Liver (tissue), 9 donors: Measurements from ENCODE around the gene CRYBG1. TPM values are rescaled to one million over a fixed set of nuclear protein-coding genes. Genes with fewer than 3 reads are reported as not detected.

Experiments
- DNase-seq: peaks from one replicate; pipeline ENCODE4 v3.0.0-alpha.2; 2017; ENCODE audit warnings: low spot score
- H3K27ac ChIP-seq, 2 donors: one replicate each; pipeline ENCODE4 v1.7.0; 2013; ENCODE audit warnings: inconsistent platforms in 2 of 2, low read length in 2 of 2, control low read depth in 1 of 2, low read depth in 1 of 2, mild to moderate bottlenecking in 1 of 2
- H3K27me3 ChIP-seq, 4 donors: one replicate each; pipeline versions ENCODE4 v1.6.1 to v1.7.0; 2013; ENCODE audit warnings: low read length in 3 of 4, inconsistent platforms in 1 of 4, mild to moderate bottlenecking in 1 of 4, moderate library complexity in 1 of 4; ENCODE audit not compliant: control insufficient read depth in 4 of 4, insufficient read depth in 4 of 4
- H3K36me3 ChIP-seq, 4 donors: one replicate each; pipeline versions ENCODE4 v1.6.1 to v1.7.0; 2013; ENCODE audit warnings: low read length in 3 of 4, mild to moderate bottlenecking in 3 of 4, low read depth in 1 of 4, moderate library complexity in 1 of 4; ENCODE audit not compliant: control insufficient read depth in 4 of 4, insufficient read depth in 3 of 4
- H3K4me1 ChIP-seq, 4 donors: one replicate each; pipeline versions ENCODE4 v1.6.1 to v1.7.0; 2013; ENCODE audit warnings: low read length in 3 of 4, mild to moderate bottlenecking in 3 of 4, moderate library complexity in 1 of 4; ENCODE audit not compliant: control insufficient read depth in 4 of 4, insufficient read depth in 4 of 4
- H3K4me3 ChIP-seq, 3 donors: one replicate each; pipeline versions ENCODE4 v1.6.1 to v1.7.0; 2013; ENCODE audit warnings: low read length in 3 of 3, control low read depth in 1 of 3, low read depth in 1 of 3, mild to moderate bottlenecking in 1 of 3
- H3K9ac ChIP-seq, 2 donors: one replicate each; pipeline ENCODE4 v1.7.0; 2013; ENCODE audit warnings: low read length in 2 of 2, mild to moderate bottlenecking in 2 of 2, moderate library complexity in 2 of 2, control low read depth in 1 of 2, low read depth in 1 of 2
- H3K9me3 ChIP-seq, 4 donors: one replicate each; pipeline versions ENCODE4 v1.6.1 to v1.7.0; 2013; ENCODE audit warnings: low read length in 3 of 4; ENCODE audit not compliant: control insufficient read depth in 4 of 4
- CTCF ChIP-seq: fragments of 150-350 bp; IDR thresholded peaks from 2 replicates; pipeline ENCODE4 v1.5.1; 2017; ENCODE audit warnings: improper control_type of control experiment, low read depth, low read length; ENCODE audit not compliant: missing input control
- EGR1 ChIP-seq, 2 donors: IDR thresholded peaks; 2 replicates each; pipeline ENCODE4 v1.6.1; 2016 to 2018; ENCODE audit warnings: antibody characterized with exemption in 2 of 2, low read depth in 2 of 2
- FOXA1 ChIP-seq: IDR thresholded peaks from 2 replicates; pipeline ENCODE4 v1.6.1; 2016; ENCODE audit warnings: antibody characterized with exemption
- GABPA ChIP-seq, 2 donors: IDR thresholded peaks in 1 of 2; conservative IDR thresholded peaks in 1 of 2; 2 replicates each; pipeline ENCODE4 v1.6.1; 2016; ENCODE audit warnings: antibody characterized with exemption in 2 of 2, mild to moderate bottlenecking in 1 of 2, moderate library complexity in 1 of 2
- HNF4A ChIP-seq, 2 donors: conservative IDR thresholded peaks; 2 replicates each; pipeline ENCODE4 v1.6.1; 2016; ENCODE audit warnings: antibody characterized with exemption in 2 of 2, mild to moderate bottlenecking in 2 of 2
- HNF4G ChIP-seq: IDR thresholded peaks from 2 replicates; pipeline ENCODE4 v1.6.1; 2016; ENCODE audit warnings: antibody characterized with exemption
- JUND ChIP-seq, 2 donors: IDR thresholded peaks; 2 replicates each; pipeline ENCODE4 v1.6.1; 2016; ENCODE audit warnings: antibody characterized with exemption in 2 of 2
- NR2F2 ChIP-seq: IDR thresholded peaks from 2 replicates; pipeline ENCODE4 v1.6.1; 2016; ENCODE audit warnings: antibody characterized with exemption
- RAD21 ChIP-seq, 2 donors: IDR thresholded peaks; 2 replicates each; pipeline ENCODE4 v1.6.1; 2016; ENCODE audit warnings: antibody characterized with exemption in 2 of 2, mild to moderate bottlenecking in 2 of 2
- RXRA ChIP-seq, 2 donors: IDR thresholded peaks; 2 replicates each; pipeline ENCODE4 v1.6.1; 2017 to 2018; ENCODE audit warnings: antibody characterized with exemption in 2 of 2, mild to moderate bottlenecking in 1 of 2
- SP1 ChIP-seq: IDR thresholded peaks from 2 replicates; pipeline ENCODE4 v1.6.1; 2018; ENCODE audit warnings: antibody characterized with exemption, mild to moderate bottlenecking
- TAF1 ChIP-seq: conservative IDR thresholded peaks from 2 replicates; pipeline ENCODE4 v1.6.1; 2016; ENCODE audit warnings: antibody characterized with exemption, mild to moderate bottlenecking
- YY1 ChIP-seq: IDR thresholded peaks from 2 replicates; pipeline ENCODE4 v1.6.1; 2016; ENCODE audit warnings: antibody characterized with exemption, mild to moderate bottlenecking
- ZBTB33 ChIP-seq: IDR thresholded peaks from 2 replicates; pipeline ENCODE4 v1.6.1; 2016; ENCODE audit warnings: antibody characterized with exemption
- WGBS: extraction: QIAGEN DNeasy Blood & Tissue Kit; methylation state at CpG from one replicate; pipeline ENCODE4 v1.1.7; 2013; 5-methylcytosine and 5-hydroxymethylcytosine counted together
- polyA plus RNA-seq, 2 donors: library from polyadenylated mRNA; stranded (reverse) in 1 of 2; unstranded in 1 of 2; fragments of 200-250 nt in 1 of 2; fragments of >200 nt in 1 of 2; fragmentation: Nextera tagmentation in 1 of 2; extraction: Ambion mirVana in 1 of 2; gene quantifications; one replicate each; pipeline versions ENCODE4 v1.2.1 to v1.2.3, GENCODE V29; 2013 to 2015
- total RNA-seq, 2 donors: library from RNA; depleted of rRNA; stranded (reverse); fragments of >200 nt; gene quantifications; one replicate each; pipeline ENCODE4 v1.2.3, GENCODE V29; 2014
- TF ChIP-seq, protein P1 (sequence below): IDR thresholded peaks from 2 replicates; pipeline ENCODE4 v1.6.1; 2016; ENCODE audit warnings: antibody characterized with exemption, mild to moderate bottlenecking
- TF ChIP-seq, protein P2 (sequence below): IDR thresholded peaks from 2 replicates; pipeline ENCODE4 v1.6.1; 2016; ENCODE audit warnings: antibody characterized with exemption
- donor health status: healthy.
- donor health status: healthy.
- donor health status: healthy.
- donor health status: healthy.
- donor health status: healthy.

The CRYBG1 gene
- total and polyA plus RNA-seq, 4 donors = 2.3 to 8.7 (median 4.0) TPM

DNA sequence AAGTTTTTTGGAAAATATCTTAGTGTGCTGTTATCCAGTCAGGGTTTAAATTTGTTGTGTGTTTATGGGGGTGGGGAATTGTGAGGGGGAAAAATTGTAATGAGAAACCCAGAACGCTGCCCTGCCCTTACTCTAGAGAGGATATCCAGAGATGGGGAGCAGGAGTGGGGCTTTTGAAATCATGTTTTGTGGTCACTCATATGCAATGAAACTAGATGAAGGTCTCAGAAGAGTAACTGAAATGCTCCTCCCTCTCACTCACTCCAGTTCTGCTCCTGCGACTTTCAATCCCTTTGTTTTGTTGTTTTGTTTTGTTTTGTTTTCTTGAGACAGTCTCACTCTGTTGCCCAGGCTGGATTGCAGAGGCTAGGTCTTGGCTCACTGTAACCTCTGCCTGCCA is 100.0 kb downstream of the CRYBG1 start (continued):
- TF ChIP-seq, protein P1, sequence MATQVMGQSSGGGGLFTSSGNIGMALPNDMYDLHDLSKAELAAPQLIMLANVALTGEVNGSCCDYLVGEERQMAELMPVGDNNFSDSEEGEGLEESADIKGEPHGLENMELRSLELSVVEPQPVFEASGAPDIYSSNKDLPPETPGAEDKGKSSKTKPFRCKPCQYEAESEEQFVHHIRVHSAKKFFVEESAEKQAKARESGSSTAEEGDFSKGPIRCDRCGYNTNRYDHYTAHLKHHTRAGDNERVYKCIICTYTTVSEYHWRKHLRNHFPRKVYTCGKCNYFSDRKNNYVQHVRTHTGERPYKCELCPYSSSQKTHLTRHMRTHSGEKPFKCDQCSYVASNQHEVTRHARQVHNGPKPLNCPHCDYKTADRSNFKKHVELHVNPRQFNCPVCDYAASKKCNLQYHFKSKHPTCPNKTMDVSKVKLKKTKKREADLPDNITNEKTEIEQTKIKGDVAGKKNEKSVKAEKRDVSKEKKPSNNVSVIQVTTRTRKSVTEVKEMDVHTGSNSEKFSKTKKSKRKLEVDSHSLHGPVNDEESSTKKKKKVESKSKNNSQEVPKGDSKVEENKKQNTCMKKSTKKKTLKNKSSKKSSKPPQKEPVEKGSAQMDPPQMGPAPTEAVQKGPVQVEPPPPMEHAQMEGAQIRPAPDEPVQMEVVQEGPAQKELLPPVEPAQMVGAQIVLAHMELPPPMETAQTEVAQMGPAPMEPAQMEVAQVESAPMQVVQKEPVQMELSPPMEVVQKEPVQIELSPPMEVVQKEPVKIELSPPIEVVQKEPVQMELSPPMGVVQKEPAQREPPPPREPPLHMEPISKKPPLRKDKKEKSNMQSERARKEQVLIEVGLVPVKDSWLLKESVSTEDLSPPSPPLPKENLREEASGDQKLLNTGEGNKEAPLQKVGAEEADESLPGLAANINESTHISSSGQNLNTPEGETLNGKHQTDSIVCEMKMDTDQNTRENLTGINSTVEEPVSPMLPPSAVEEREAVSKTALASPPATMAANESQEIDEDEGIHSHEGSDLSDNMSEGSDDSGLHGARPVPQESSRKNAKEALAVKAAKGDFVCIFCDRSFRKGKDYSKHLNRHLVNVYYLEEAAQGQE = no peak
- TF ChIP-seq RAD21 (IDR thresholded peaks at IDR 0.05) (no peak), SP1 (no peak), EGR1 (IDR thresholded peaks at IDR 0.05; ENCODE audit: low read depth in 2 of 2) (no peak), HNF4G (no peak)

DNA sequence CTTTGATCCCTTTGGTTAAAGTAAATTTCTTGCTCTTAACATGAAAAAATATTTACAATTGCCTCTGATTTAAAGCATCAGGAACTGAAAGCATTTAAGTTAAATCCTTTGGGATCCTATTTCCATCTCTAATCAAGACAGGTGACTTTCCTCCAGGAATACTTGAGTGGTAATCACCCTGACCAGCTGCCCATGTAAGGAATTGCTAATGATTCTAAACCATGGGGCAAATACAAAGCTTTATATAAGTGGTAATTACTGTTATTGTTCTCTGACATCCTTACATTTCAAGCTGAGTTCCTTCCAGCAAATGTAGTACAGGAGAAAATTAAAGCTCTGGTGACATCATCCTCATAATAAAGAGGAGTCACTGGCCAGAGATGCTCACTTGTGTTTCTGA is 100.6 kb downstream of the CRYBG1 start:
- H3K4me1 ChIP-seq = no peaks in the 10 kb centered on the region
- no peak overlapping the region for H3K27ac ChIP-seq
- no peaks in the 10 kb centered on the region for H3K36me3 ChIP-seq
- H3K9me3 ChIP-seq = no peaks in the 10 kb centered on the region
- no peaks in the 10 kb centered on the region for H3K27me3 ChIP-seq
- no peak overlapping the region for H3K9ac ChIP-seq
- no peak overlapping the region for H3K4me3 ChIP-seq
- TF ChIP-seq ZBTB33 = no peak
- no peak for TF ChIP-seq GABPA (IDR thresholded peaks at IDR 0.05 in 1 of 2, conservative IDR thresholded peaks at IDR 0.05 in 1 of 2)
- no peak for TF ChIP-seq HNF4G
- DNase-seq = no peak

DNA sequence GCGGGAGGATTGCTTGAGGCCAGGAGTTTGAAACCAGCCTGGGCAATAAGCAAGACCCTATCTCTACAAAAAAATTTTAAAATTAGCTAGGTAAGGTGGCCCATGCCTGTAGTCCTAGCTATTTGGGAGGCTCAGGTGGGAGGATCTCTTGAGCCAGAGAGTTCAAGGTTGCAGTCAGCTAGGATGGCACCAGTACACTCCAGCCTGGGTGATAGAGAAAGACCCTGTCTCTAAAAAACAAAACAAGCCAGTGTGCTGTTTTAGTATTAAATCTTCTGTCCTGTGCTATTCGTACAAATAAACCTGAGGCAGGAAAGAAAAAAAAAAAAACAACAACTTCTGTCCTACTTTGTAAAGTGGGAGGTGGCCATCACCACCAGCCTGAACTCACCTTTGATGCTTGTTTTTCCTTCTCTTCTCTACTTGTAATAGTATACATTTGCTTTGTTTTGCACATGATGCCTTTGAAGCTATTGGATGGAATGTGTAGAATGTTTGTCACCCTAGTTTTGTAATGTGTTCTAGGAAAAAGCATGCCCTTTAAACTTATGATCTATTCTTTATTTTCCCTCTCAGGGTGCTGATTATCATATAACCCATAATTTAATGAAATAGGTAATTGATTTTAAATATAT is 102.5 kb downstream of the CRYBG1 start:
- H3K27ac ChIP-seq = no peak overlapping the region
- H3K4me3 ChIP-seq = no peak overlapping the region
- WGBS = 90% methylated on average over 2 of the region's 2 CpGs
- H3K9ac ChIP-seq = no peak overlapping the region
- no peaks in the 10 kb centered on the region for H3K27me3 ChIP-seq
- no peak for TF ChIP-seq YY1
- no peak for TF ChIP-seq HNF4A (conservative IDR thresholded peaks at IDR 0.05)
- TF ChIP-seq CTCF = no peak
- TF ChIP-seq NR2F2 = no peak
- TF ChIP-seq, protein P1 = no peak
- TF ChIP-seq JUND (IDR thresholded peaks at IDR 0.05) = no peak
- no peak for TF ChIP-seq RXRA (IDR thresholded peaks at IDR 0.05)
- TF ChIP-seq TAF1 = no peak
- no peak for TF ChIP-seq FOXA1
- TF ChIP-seq GABPA (IDR thresholded peaks at IDR 0.05 in 1 of 2, conservative IDR thresholded peaks at IDR 0.05 in 1 of 2) = no peak
- TF ChIP-seq ZBTB33 = no peak
- TF ChIP-seq, protein P2, sequence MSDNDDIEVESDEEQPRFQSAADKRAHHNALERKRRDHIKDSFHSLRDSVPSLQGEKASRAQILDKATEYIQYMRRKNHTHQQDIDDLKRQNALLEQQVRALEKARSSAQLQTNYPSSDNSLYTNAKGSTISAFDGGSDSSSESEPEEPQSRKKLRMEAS = no peak
- H3K4me1 ChIP-seq = no peaks in the 10 kb centered on the region
- DNase-seq = no peak
- no peaks in the 10 kb centered on the region for H3K9me3 ChIP-seq
- H3K36me3 ChIP-seq = no peaks in the 10 kb centered on the region
